Right lobe of liver (tissue), 6 donors: ENCODE results near the gene PAX5. TPM values are rescaled to one million over a fixed set of nuclear protein-coding genes. Genes with fewer than 3 reads are reported as not detected.
A peak's percentile ranks its signal among the peaks of the same experiment; 100 is the strongest.

Source experiments
- ATAC-seq, 4 donors: fragments of 200-7000 bp; cut with Tn5 transposase; one replicate each; pipeline ENCODE4 v1.9.1; 2020; ENCODE audit warnings: mild to moderate bottlenecking in 4 of 4, moderate library complexity in 4 of 4
- DNase-seq, 3 donors: peaks; one replicate each; pipeline ENCODE4 v3.0.0-alpha.2; 2020
- H3K27ac ChIP-seq, 3 donors: fragments of 200-600 bp; one replicate each; pipeline ENCODE4 v1.8.0; 2022
- H3K27me3 ChIP-seq, 2 donors: fragments of 200-600 bp; one replicate each; pipeline ENCODE4 v1.8.0; 2022
- H3K36me3 ChIP-seq, 4 donors: fragments of 200-600 bp; sonication (generic) in 1 of 4; one replicate each; pipeline versions ENCODE4 v1.5.1 to v1.8.0; 2017 to 2022; ENCODE audit warnings: control low read depth in 1 of 4
- H3K4me1 ChIP-seq, 4 donors: fragments of 200-600 bp; sonication (generic) in 1 of 4; one replicate each; pipeline versions ENCODE4 v1.5.1 to v1.8.0; 2017 to 2022; ENCODE audit warnings: control low read depth in 1 of 4
- H3K4me3 ChIP-seq, 3 donors: fragments of 200-600 bp; one replicate each; pipeline ENCODE4 v1.8.0; 2022
- H3K9me3 ChIP-seq, 4 donors: fragments of 200-600 bp; sonication (generic) in 1 of 4; one replicate each; pipeline versions ENCODE4 v1.5.1 to v1.8.0; 2017 to 2022; ENCODE audit warnings: control low read depth in 1 of 4
- CTCF ChIP-seq, 4 donors: fragments of 200-600 bp in 3 of 4; fragments of 450-650 bp in 1 of 4; IDR thresholded peaks; one replicate each; pipeline versions ENCODE4 v1.5.1 to v1.8.0; 2016 to 2022; ENCODE audit warnings: antibody characterized with exemption in 4 of 4, mild to moderate bottlenecking in 2 of 4
- POLR2A ChIP-seq: fragments of 450-650 bp; IDR thresholded peaks from one replicate; pipeline ENCODE4 v1.6.1; 2017; ENCODE audit warnings: antibody characterized with exemption, mild to moderate bottlenecking
- WGBS: methylation state at CpG from one replicate; pipeline ENCODE4 v1.1.6; 2018; ENCODE audit warnings: low coverage, low lambda C conversion rate; ENCODE audit not compliant: insufficient coverage; ENCODE audit errors: missing lambda C conversion rate; 5-methylcytosine and 5-hydroxymethylcytosine counted together
- intact Hi-C, 2 donors: fragments of 100-400 bp; cut with DNase I; formaldehyde crosslinking; loops; one replicate each; pipeline versions ENCODE4 v1.11.2 to v1.14.1; 2022
- total RNA-seq, 6 experiments: library from RNA; depleted of rRNA in 2 of 6; stranded (reverse); fragments of >200 nt in 2 of 6; fragmentation: NEBNext Ultra II Directional in 3 of 6; extraction: Animal tissue kit (Norgen Biotek cat#: 25700) in 3 of 6; gene quantifications; one replicate each; pipeline versions ENCODE4 v1.1.0 to v1.2.4, GENCODE V29; 2016 to 2023
- donor health status: DM: no; HTN: yes; CAD: no.
- donor health status: DM: no; HTN: no; CAD: no.
- donor health status: DM: no; HTN: no; CAD: no.
- donor health status: DM: no; HTN: yes; CAD: no.
- donor health status: DM: no; HTN: yes; CAD: no.

PAX5 gene
- total RNA-seq, 6 experiments from 2014 or later: 0.12 to 0.18 TPM; not detected in 4

DNA sequence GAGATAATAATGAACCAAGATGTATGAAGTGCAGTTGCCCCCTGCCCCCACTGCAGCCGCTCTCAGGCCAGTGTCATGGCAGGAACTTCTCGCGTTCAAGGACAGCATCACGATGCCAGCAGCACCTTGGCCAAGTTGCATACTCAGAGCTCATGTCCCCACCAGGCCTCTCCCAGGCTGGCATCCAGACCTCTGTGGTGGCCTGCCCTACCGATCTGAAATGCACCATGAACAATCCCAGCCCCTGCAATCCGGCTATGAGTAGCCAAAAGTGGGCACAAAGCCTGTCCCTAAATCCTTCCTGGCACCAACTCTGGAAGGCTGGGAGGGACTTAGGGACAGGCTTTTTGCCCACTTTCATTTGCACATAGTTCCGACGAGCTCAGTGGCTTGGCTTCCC, 140.9 kb downstream of the PAX5 start:
- ATAC-seq (no peak), DNase-seq (peak in 1 of 3 donors; percentile 23)
- Histone ChIP-seq H3K9me3 (no peaks in the 10 kb centered on the region), H3K4me3 (no peak overlapping the region), H3K27ac (no peak overlapping the region), H3K27me3 (no peaks in the 10 kb centered on the region), H3K4me1 (no peaks in the 10 kb centered on the region), H3K36me3 (no peaks in the 10 kb centered on the region)
- intact Hi-C loops: no loop called here
- TF ChIP-seq CTCF (IDR thresholded peaks at IDR 0.05) (no peak), POLR2A (no peak)
- 70% methylated on average over 5 of the region's 8 CpGs for WGBS

DNA sequence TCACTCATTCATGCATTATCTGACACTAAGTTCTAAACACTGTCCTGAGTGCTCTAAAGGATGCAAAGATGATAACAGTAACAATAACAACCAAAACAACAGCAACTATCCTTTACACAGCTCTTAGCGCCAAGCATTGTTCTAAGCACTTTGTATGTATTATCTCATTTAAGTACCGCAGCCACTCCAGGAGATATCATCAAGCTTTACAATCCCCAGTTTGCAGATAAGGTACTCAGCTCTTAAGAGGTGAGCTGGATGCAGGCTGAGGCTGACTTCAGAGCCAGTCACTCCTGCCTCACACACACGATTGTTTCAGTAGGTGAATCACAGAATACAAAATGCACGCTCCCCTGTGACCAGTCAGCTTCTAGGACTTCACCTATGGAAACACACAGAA, 141.8 kb downstream of the PAX5 start:
- Histone ChIP-seq H3K4me3 (no peak overlapping the region), H3K4me1 (no peaks in the 10 kb centered on the region), H3K27ac (no peak overlapping the region), H3K9me3 (no peaks in the 10 kb centered on the region), H3K36me3 (no peaks in the 10 kb centered on the region), H3K27me3 (no peaks in the 10 kb centered on the region)
- no peak for ATAC-seq
- DNase-seq: no peak
- 52% methylated on average over 4 of the region's 4 CpGs for WGBS
- TF ChIP-seq POLR2A: no peak
- no peak for TF ChIP-seq CTCF (IDR thresholded peaks at IDR 0.05)
- intact Hi-C loops: no loop called here

DNA sequence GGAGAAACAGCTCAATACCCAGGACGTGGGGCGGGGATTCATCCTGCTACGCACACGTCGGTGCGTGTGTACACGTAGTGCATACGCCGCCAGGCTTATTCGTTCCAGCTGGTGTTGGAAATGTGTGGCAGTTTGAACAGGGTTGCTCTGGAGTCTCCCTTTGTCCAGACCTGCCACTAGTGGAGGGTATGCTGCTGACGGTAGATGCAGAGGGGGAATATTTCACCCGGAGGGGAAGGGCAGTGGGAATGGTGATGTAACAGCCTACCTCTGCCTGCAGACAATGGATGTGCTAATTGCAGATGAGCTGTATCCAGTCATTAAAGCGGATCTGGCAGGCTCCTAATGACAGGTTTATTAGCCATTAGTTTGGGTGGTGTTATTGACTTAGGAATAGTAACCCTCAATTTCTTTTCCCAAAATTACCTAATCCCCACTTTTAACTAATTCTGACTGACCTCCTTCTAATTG, 142.7 kb downstream of the PAX5 start:
- 48% methylated on average over 8 of the region's 13 CpGs for WGBS
- Histone ChIP-seq H3K4me3 (no peak overlapping the region), H3K27me3 (no peaks in the 10 kb centered on the region), H3K27ac (no peak overlapping the region), H3K36me3 (no peaks in the 10 kb centered on the region), H3K9me3 (no peaks in the 10 kb centered on the region), H3K4me1 (no peaks in the 10 kb centered on the region)
- DNase-seq (no peak), ATAC-seq (no peak)
- intact Hi-C loops: no loop called here
- TF ChIP-seq POLR2A (no peak), CTCF (IDR thresholded peaks at IDR 0.05) (no peak)

DNA sequence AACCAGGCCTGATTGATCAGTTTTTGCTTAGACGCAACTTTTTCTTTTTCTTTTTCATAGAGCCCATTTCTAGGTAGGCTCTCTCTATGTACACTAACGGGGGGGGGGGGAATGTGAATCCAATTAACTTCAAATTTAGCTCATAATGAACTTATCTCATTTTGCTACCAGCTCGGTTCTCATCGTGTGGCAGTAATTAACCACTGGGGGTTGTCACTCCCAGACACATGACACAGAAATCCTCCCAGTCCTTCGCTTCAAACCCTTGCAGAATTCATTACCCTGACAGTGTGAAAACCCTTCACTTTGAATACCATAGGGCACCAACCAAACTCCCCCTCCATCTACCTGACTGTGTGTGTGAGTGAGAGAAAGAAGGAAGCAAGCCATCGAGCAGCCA, 144.2 kb downstream of the PAX5 start:
- no peak overlapping the region for H3K27ac ChIP-seq
- no peaks in the 10 kb centered on the region for H3K27me3 ChIP-seq
- H3K36me3 ChIP-seq: no peaks in the 10 kb centered on the region
- H3K9me3 ChIP-seq: no peaks in the 10 kb centered on the region
- ATAC-seq (no peak), DNase-seq (no peak)
- no peaks in the 10 kb centered on the region for H3K4me1 ChIP-seq
- WGBS: 57% methylated on average over 6 of the region's 6 CpGs
- intact Hi-C loops: no loop called here
- TF ChIP-seq POLR2A (no peak), CTCF (IDR thresholded peaks at IDR 0.05) (no peak)
- no peak overlapping the region for H3K4me3 ChIP-seq

DNA sequence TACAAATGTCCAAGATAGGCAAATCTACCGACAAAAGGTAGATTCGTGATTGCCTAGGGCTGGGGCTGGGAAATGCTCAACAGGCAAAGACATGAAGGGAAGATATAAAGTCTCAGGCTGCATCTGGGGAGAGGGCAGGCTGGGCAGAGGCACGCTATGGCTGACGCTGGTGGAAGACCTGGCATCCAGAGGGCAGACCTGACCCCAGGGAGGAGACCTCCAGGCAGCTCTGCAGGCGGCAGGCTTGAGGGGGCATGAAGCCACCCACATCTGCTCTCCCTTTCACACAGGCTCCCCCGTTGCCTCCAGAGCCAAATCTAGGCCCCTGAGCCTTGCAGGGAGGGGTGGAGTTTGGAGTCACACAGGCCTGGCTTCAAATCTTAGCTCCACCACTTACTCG, 145.5 kb downstream of the PAX5 start:
- intact Hi-C loops: no loop called here
- Histone ChIP-seq H3K36me3 (no peaks in the 10 kb centered on the region), H3K27me3 (no peaks in the 10 kb centered on the region), H3K4me3 (no peak overlapping the region), H3K4me1 (no peaks in the 10 kb centered on the region), H3K9me3 (no peaks in the 10 kb centered on the region), H3K27ac (no peak overlapping the region)
- TF ChIP-seq POLR2A (no peak), CTCF (IDR thresholded peaks at IDR 0.05) (no peak)
- 71% methylated on average over 4 of the region's 7 CpGs for WGBS
- ATAC-seq (no peak), DNase-seq (peak in 2 of 3 donors; percentile 5 to 36)
